ENCODE measurements around the gene DPF3. TPM values are rescaled to one million over a fixed set of nuclear protein-coding genes. Genes with fewer than 3 reads are reported as not detected.

Gene DPF3
- total RNA-seq, 1 experiment from 2014 or later: not detected

DNA sequence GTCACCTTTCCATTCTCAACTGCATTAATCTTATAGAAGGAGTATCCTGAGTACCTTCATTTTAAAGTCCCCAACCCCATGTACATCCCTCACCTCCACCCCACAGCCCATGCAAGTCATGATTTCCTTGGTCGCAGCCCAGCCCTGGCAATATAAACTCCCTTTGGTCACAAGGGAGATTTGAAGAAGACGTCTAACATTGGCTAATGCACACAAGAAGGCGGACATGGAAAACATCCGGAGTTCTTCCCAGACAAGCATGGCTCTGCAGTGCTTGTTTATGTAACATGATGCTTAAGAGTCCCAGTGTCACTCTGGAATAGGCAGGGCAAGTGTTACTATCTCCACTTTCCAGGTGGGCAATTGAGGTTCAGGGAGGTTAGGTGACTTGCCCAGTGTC lies 277.6 kb downstream of the DPF3 start:
- POLR2A ChIA-PET (ENCODE audit: unreplicated experiment): no interaction called here
- no peaks in the 10 kb centered on the region for H3F3A ChIP-seq (ENCODE audit: insufficient read depth, low read depth)
- no peak for DNase-seq
- no peak for TF ChIP-seq EZH2 (IDR thresholded peaks at IDR 0.05; ENCODE audit: low read depth)
- TF ChIP-seq, protein P1, sequence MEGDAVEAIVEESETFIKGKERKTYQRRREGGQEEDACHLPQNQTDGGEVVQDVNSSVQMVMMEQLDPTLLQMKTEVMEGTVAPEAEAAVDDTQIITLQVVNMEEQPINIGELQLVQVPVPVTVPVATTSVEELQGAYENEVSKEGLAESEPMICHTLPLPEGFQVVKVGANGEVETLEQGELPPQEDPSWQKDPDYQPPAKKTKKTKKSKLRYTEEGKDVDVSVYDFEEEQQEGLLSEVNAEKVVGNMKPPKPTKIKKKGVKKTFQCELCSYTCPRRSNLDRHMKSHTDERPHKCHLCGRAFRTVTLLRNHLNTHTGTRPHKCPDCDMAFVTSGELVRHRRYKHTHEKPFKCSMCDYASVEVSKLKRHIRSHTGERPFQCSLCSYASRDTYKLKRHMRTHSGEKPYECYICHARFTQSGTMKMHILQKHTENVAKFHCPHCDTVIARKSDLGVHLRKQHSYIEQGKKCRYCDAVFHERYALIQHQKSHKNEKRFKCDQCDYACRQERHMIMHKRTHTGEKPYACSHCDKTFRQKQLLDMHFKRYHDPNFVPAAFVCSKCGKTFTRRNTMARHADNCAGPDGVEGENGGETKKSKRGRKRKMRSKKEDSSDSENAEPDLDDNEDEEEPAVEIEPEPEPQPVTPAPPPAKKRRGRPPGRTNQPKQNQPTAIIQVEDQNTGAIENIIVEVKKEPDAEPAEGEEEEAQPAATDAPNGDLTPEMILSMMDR (conservative IDR thresholded peaks at IDR 0.05): no peak
- no peaks in the 10 kb centered on the region for H3K9me3 ChIP-seq (ENCODE audit: insufficient read depth, low read depth)
- intact Hi-C loops (cut with micrococcal nuclease; ENCODE audit: unreplicated experiment): no loop called here
- H2AFZ ChIP-seq: no peak overlapping the region
- no peak overlapping the region for H3K4me2 ChIP-seq
- H3K4me3 ChIP-seq: no peak overlapping the region
- H4K20me1 ChIP-seq (ENCODE audit: insufficient read depth): no peaks in the 10 kb centered on the region
- H3K4me1 ChIP-seq (replicated peaks; ENCODE audit: insufficient read depth): no peaks in the 10 kb centered on the region
- H3K9me2 ChIP-seq (ENCODE audit: insufficient read depth): no peaks in the 10 kb centered on the region
- BruUV-seq (replicated peaks): no TSS peak
- H3K27me3 ChIP-seq (ENCODE audit: insufficient read depth, low read depth): peaks cover 80% of the 10 kb centered on the region
- H3K79me2 ChIP-seq (ENCODE audit: low read depth): no peaks in the 10 kb centered on the region
- no peak overlapping the region for H3K27ac ChIP-seq
- H3K36me3 ChIP-seq (ENCODE audit: low read depth): no peaks in the 10 kb centered on the region
- CTCF ChIA-PET: no interaction called here

DNA sequence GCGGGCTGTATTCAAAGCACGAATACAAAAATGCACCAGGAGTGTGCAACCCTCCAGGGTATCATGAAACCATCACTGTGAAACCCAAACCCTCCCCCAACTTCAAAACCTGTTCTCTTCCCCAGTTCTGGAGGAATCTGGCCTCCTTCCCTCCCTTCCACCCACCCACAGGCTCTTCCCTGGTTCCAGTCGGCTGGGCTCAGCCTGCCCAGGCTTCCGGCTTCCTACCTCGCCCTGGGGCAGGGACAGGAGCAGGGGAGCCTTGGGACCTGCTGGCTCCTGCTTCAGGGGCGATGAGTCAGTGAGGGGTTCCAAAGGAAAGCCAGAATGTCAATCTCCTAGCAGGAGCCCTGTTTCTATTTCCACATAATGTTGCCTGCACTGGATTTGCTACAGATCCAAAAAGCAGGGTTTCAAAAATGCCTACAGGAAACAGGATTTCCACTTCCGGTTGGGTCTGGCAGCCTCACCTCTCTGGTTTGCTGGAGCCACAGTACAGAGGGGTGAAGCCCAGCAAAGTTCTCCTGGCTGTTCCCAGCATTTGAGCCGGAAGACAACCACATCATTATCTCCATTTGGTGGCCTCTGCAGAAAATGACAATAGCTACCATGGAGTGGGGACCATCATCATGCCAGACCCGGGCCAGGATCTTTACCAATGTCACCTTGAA lies 278.3 kb downstream of the DPF3 start:
- H3K9me2 ChIP-seq (ENCODE audit: insufficient read depth): no peaks in the 10 kb centered on the region
- no peak overlapping the region for H3K4me3 ChIP-seq
- ChIA-PET POLR2A (ENCODE audit: unreplicated experiment) (no interaction called here), CTCF (no interaction called here)
- H3K27ac ChIP-seq: no peak overlapping the region
- H3K79me2 ChIP-seq (ENCODE audit: low read depth): no peaks in the 10 kb centered on the region
- H4K20me1 ChIP-seq (ENCODE audit: insufficient read depth): no peaks in the 10 kb centered on the region
- no peaks in the 10 kb centered on the region for H3F3A ChIP-seq (ENCODE audit: insufficient read depth, low read depth)
- H3K36me3 ChIP-seq (ENCODE audit: low read depth): no peaks in the 10 kb centered on the region
- H3K4me2 ChIP-seq: no peak overlapping the region
- DNase-seq: no peak
- no peaks in the 10 kb centered on the region for H3K9me3 ChIP-seq (ENCODE audit: insufficient read depth, low read depth)
- no TSS peak for BruUV-seq (replicated peaks)
- intact Hi-C loops (cut with micrococcal nuclease; ENCODE audit: unreplicated experiment): no loop called here
- no peaks in the 10 kb centered on the region for H3K4me1 ChIP-seq (replicated peaks; ENCODE audit: insufficient read depth)
- TF ChIP-seq, protein P1 (conservative IDR thresholded peaks at IDR 0.05): no peak
- TF ChIP-seq EZH2 (IDR thresholded peaks at IDR 0.05; ENCODE audit: low read depth): no peak
- H2AFZ ChIP-seq: no peak overlapping the region
- H3K27me3 ChIP-seq (ENCODE audit: insufficient read depth, low read depth): peaks cover 83% of the 10 kb centered on the region

DNA sequence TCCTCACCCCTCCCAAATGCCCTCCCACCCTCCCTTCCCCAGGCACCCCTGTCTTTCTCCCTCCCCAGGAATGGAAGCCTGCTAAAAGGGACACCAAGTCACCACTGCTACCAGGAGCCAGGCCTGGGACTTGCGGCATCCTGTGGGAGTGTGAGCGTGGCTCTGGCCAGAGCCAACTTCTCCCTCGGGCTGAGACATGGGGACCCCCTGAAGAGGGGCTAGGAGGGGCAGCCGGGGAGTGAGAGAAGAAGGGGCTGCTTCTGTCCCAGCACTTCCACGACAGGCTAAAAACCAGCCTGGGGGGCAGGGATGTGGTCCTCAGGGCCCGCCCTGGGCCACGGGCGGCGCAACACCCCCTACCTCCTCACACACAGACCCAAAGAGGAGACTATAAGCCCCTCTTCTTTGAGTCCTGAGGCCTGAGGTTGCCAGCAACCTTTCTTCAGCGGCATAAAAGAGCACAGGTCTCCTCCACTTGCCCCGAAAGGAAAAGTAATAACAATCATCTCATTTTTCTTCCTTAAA lies 278.9 kb downstream of the DPF3 start:
- TF ChIP-seq, protein P1 (conservative IDR thresholded peaks at IDR 0.05): no peak
- TF ChIP-seq EZH2 (IDR thresholded peaks at IDR 0.05; ENCODE audit: low read depth): no peak
- Histone ChIP-seq H3K4me1 (replicated peaks; ENCODE audit: insufficient read depth) (no peaks in the 10 kb centered on the region), H3K9me2 (ENCODE audit: insufficient read depth) (no peaks in the 10 kb centered on the region), H3K36me3 (ENCODE audit: low read depth) (no peaks in the 10 kb centered on the region), H3K4me3 (no peak overlapping the region), H2AFZ (no peak overlapping the region), H3F3A (ENCODE audit: insufficient read depth, low read depth) (no peaks in the 10 kb centered on the region), H3K27ac (no peak overlapping the region), H4K20me1 (ENCODE audit: insufficient read depth) (no peaks in the 10 kb centered on the region), H3K79me2 (ENCODE audit: low read depth) (no peaks in the 10 kb centered on the region), H3K27me3 (ENCODE audit: insufficient read depth, low read depth) (peaks cover 79% of the 10 kb centered on the region), H3K9me3 (ENCODE audit: insufficient read depth, low read depth) (no peaks in the 10 kb centered on the region), H3K4me2 (no peak overlapping the region)
- no TSS peak for BruUV-seq (replicated peaks)
- intact Hi-C loops (cut with micrococcal nuclease; ENCODE audit: unreplicated experiment): no loop called here
- CTCF ChIA-PET: no interaction called here
- no peak for DNase-seq
- POLR2A ChIA-PET (ENCODE audit: unreplicated experiment): no interaction called here
